ENCODE data around the gene ROBO2. TPM values are rescaled to one million over a fixed set of nuclear protein-coding genes. Genes with fewer than 3 reads are reported as not detected.

The ROBO2 gene
- total and polyA plus RNA-seq, 7 donors = 0.23 to 2.9 (median 0.38) TPM; not detected in 1

DNA sequence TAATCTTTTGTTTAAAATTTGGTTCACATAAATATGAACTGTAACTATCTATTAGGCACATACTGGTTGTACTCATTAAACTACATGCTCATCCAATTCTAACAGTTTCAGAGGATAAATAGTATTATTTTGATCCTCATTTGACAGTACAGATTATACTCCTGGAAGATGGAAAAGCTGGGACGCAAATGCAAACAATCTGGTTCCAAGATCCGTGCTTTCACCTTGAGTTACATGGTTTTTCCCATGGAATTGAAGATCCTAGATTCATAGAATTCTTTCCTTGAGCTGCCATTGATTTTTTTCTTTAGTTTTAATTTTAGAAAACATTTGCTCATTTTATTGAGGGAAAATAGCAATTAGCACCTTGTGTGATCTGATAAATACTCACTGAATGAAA is 285.8 kb downstream of the ROBO2 start:
- Histone ChIP-seq H3K36me3 (no peaks in the 10 kb centered on the region), H3K4me3 (no peak overlapping the region), H3K27me3 (no peaks in the 10 kb centered on the region), H3K9me3 (no peaks in the 10 kb centered on the region), H3K4me1 (peaks cover 0 to 9% (median 0%) of the 10 kb centered on the region in 4 donors), H3K27ac (no peak overlapping the region)
- intact Hi-C loops (cut with DNase I) = no loop called here
- no peak for DNase-seq
- WGBS, 2 donors = 83 to 93% methylated on average over 2 of the region's 2 CpGs
- TF ChIP-seq POLR2A (IDR thresholded peaks at IDR 0.05) (no peak), POLR2AphosphoS5 (IDR thresholded peaks at IDR 0.05) (no peak), EP300 (IDR thresholded peaks at IDR 0.05) (no peak)
- TF ChIP-seq, protein P1, sequence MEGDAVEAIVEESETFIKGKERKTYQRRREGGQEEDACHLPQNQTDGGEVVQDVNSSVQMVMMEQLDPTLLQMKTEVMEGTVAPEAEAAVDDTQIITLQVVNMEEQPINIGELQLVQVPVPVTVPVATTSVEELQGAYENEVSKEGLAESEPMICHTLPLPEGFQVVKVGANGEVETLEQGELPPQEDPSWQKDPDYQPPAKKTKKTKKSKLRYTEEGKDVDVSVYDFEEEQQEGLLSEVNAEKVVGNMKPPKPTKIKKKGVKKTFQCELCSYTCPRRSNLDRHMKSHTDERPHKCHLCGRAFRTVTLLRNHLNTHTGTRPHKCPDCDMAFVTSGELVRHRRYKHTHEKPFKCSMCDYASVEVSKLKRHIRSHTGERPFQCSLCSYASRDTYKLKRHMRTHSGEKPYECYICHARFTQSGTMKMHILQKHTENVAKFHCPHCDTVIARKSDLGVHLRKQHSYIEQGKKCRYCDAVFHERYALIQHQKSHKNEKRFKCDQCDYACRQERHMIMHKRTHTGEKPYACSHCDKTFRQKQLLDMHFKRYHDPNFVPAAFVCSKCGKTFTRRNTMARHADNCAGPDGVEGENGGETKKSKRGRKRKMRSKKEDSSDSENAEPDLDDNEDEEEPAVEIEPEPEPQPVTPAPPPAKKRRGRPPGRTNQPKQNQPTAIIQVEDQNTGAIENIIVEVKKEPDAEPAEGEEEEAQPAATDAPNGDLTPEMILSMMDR (IDR thresholded peaks at IDR 0.05) = no peak

DNA sequence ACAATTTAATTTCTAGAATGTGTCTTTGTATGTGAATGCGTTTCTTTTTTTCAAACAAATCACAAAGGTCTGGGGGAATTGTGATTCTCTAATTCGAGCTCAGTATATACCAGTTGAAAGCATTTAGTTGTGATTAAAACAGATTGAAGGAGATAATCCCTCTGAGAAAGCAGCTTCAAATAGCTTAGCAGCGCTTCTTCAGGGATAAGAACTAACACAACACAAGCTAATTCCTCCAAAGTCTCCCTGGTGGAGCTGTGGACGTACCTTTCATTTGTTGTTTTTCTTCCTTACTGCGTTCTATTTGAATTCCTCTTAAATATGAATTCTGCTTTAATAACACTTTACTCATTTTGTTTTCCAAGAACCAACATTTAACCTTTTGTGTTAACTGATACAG is 286.7 kb downstream of the ROBO2 start:
- peaks cover 0 to 9% (median 0%) of the 10 kb centered on the region in 4 donors for H3K4me1 ChIP-seq
- no peak for DNase-seq
- no peak overlapping the region for H3K4me3 ChIP-seq
- no peak overlapping the region for H3K27ac ChIP-seq
- H3K36me3 ChIP-seq = no peaks in the 10 kb centered on the region
- intact Hi-C loops (cut with DNase I) = no loop called here
- no peaks in the 10 kb centered on the region for H3K27me3 ChIP-seq
- TF ChIP-seq EP300 (IDR thresholded peaks at IDR 0.05) = no peak
- TF ChIP-seq, protein P1 (IDR thresholded peaks at IDR 0.05) = no peak
- no peak for TF ChIP-seq POLR2A (IDR thresholded peaks at IDR 0.05)
- TF ChIP-seq POLR2AphosphoS5 (IDR thresholded peaks at IDR 0.05) = no peak
- WGBS, 2 donors = 83 to 86% methylated on average over 5 of the region's 5 CpGs
- H3K9me3 ChIP-seq = no peaks in the 10 kb centered on the region

- DNase-seq = no peak
- Histone ChIP-seq H3K36me3 (no peaks in the 10 kb centered on the region), H3K9me3 (no peaks in the 10 kb centered on the region), H3K4me1 (peaks cover 0 to 9% (median 0%) of the 10 kb centered on the region in 4 donors), H3K27me3 (no peaks in the 10 kb centered on the region), H3K4me3 (no peak overlapping the region), H3K27ac (no peak overlapping the region)
- WGBS, 2 donors = 72 to 81% methylated on average over 1 of the region's 1 CpG
- TF ChIP-seq, protein P1 (IDR thresholded peaks at IDR 0.05) = no peak
- TF ChIP-seq POLR2AphosphoS5 (IDR thresholded peaks at IDR 0.05) (no peak), EP300 (IDR thresholded peaks at IDR 0.05) (no peak), POLR2A (IDR thresholded peaks at IDR 0.05) (no peak)
- intact Hi-C loops (cut with DNase I) = no loop called here
These were observed 288.8 kb downstream of the ROBO2 start for GRCh38 chr3:77328690-77329089.

DNA sequence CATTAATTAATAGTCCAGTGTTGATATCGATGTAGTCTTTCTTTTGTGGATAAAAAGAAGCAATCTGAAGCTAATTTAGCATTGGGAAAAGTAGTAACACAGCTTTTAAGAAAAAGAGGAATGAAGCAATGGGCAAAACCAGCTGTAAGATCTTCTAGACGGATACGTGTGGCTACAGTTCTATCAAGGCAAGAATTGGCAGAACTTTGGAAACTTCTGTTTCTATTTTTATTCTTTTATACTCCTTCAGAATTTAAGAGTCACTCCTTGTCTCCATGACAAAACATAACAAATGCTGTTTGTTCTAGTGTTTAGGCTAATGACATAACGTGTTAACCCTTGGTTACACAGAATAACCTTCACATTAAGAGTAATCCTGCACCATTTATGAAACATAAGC is 289.2 kb downstream of the ROBO2 start:
- Histone ChIP-seq H3K27ac (no peak overlapping the region), H3K4me1 (peaks cover 0 to 9% (median 0%) of the 10 kb centered on the region in 4 donors), H3K27me3 (no peaks in the 10 kb centered on the region), H3K36me3 (no peaks in the 10 kb centered on the region), H3K4me3 (no peak overlapping the region), H3K9me3 (no peaks in the 10 kb centered on the region)
- WGBS, 2 donors = 48 to 67% methylated on average over 4 of the region's 4 CpGs
- DNase-seq = no peak
- intact Hi-C loops (cut with DNase I) = no loop called here
- TF ChIP-seq POLR2AphosphoS5 (IDR thresholded peaks at IDR 0.05) (no peak), EP300 (IDR thresholded peaks at IDR 0.05) (no peak), POLR2A (IDR thresholded peaks at IDR 0.05) (no peak)
- TF ChIP-seq, protein P1 (IDR thresholded peaks at IDR 0.05) = no peak

GRCh38 chr3:77338195-77338594 is 298.3 kb downstream of the ROBO2 start:
- no peak for DNase-seq
- Histone ChIP-seq H3K36me3 (no peaks in the 10 kb centered on the region), H3K4me3 (no peak overlapping the region), H3K27me3 (no peaks in the 10 kb centered on the region), H3K4me1 (no peaks in the 10 kb centered on the region), H3K27ac (no peak overlapping the region), H3K9me3 (no peaks in the 10 kb centered on the region)
- no peak for TF ChIP-seq EP300 (IDR thresholded peaks at IDR 0.05)
- no peak for TF ChIP-seq POLR2AphosphoS5 (IDR thresholded peaks at IDR 0.05)
- TF ChIP-seq, protein P1 (IDR thresholded peaks at IDR 0.05) = no peak
- TF ChIP-seq POLR2A (IDR thresholded peaks at IDR 0.05) = no peak
- 59 to 83% methylated on average over 5 of the region's 5 CpGs for WGBS, 2 donors
- intact Hi-C loops (cut with DNase I) = no loop called here
